ENCODE measurements around the gene KRTCAP3. TPM values are rescaled to one million over a fixed set of nuclear protein-coding genes. Genes with fewer than 3 reads are reported as not detected.

Gene KRTCAP3
- total RNA-seq, 2 donors from 2014 or later: 0.46 to 1.4 TPM

DNA sequence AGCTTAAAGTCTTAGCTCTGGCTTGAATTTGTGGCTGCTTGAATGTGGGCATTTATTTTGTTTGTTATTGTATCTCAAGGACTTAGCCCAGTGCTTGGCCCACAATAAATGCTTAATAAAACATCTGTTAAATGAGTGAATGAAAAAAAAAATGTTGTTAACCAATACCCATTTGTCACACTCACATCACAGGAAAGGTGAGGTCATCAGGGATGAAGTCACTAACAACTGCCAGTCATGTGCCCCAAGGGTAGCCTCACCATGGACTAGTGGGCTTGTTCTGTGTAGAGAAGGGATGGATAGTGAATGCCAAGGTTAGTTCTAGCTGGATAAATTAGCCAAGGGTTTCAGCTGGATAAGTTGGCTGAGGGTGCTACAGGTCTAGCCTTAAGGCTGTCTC is 10.8 kb upstream of the KRTCAP3 start:
- intact Hi-C loops (cut with DNase I): no loop called here
- no peak for DNase-seq (ENCODE audit: low spot score)

DNA sequence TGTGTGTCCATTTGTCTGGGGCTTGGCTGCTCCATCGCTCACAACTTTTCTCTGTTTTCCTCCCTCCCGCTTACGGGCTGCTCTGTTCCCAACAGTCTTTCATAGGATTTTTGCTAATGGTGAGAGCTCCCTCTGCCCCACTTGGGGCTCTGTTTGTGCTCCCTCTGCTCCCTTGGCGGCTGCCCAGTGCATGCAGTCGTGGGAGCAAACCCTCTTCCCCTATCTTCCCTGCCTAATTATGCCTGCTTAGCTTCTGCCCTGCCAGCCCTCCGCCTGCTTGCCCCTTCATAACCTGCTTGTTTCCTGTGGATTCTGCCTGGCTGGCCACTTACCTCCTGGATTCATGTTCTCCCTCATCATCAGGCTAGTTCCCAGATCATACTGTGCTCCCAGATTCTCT is 6.6 kb upstream of the KRTCAP3 start:
- DNase-seq (ENCODE audit: low spot score): no peak
- intact Hi-C loops (cut with DNase I): no loop called here

DNA sequence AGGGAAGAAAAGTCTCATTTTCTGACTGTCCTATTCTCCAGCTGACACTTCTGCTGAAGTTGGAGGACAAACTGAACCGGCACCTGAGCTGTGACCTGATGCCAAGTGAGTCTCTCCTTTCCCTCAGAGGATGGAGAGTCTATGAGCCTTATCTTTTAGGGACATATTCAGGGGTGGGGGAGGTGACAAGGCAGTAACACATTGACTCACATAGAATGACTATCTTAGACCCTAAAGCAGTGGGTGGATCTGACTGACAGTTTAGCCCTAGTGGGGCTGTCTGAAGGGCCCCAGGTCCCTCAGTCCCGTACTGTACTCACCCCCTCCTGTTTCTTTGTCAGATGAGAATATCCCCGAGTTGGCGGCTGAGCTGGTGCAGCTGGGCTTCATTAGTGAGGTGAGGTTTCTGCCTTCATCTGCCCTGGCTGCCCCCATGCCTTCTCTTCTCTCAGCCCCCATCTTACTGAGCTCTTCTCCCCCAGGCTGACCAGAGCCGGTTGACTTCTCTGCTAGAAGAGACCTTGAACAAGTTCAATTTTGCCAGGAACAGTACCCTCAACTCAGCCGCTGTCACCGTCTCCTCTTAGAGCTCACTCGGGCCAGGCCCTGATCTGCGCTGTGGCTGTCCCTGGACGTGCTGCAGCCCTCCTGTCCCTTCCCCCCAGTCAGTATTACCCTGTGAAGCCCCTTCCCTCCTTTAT is 805 bp upstream of the KRTCAP3 start:
- DNase-seq (ENCODE audit: low spot score): peak; percentile 52
- intact Hi-C loops (cut with DNase I): no loop called here

DNA sequence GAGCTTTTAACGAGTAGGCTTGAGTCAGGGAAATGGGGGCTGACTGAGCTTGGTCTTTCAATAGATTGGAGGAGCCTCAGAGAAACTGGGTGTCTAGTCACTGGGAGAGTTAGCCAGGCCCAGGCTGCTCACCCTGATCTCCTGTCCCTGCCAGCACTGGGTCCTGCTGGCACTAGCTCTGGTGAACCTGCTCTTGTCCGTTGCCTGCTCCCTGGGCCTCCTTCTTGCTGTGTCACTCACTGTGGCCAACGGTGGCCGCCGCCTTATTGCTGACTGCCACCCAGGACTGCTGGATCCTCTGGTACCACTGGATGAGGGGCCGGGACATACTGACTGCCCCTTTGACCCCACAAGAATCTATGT is 720 bp downstream of the KRTCAP3 start:
- intact Hi-C loops (cut with DNase I): no loop called here
- DNase-seq (ENCODE audit: low spot score): no peak

DNA sequence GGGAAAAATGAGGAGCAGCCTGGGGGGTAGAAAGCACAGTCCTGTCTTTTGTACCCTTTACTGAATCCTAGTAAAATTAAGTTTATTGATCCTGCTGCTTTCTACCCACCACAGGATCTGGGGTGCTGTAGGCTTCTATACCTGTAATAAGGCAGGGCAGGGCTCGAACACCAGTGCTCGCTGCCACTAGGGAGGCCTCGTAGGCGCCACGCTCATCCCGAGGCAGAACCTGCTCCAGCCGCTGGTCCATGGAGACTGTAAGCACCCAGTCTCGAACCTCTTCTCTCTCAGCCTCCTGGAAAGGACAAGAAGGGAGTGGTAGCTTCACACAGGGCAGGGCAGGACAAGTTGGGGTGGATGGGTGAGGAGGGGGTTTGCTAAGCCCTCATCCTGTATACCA is 3.0 kb downstream of the KRTCAP3 start:
- DNase-seq (ENCODE audit: low spot score): no peak
- intact Hi-C loops (cut with DNase I): no loop called here

DNA sequence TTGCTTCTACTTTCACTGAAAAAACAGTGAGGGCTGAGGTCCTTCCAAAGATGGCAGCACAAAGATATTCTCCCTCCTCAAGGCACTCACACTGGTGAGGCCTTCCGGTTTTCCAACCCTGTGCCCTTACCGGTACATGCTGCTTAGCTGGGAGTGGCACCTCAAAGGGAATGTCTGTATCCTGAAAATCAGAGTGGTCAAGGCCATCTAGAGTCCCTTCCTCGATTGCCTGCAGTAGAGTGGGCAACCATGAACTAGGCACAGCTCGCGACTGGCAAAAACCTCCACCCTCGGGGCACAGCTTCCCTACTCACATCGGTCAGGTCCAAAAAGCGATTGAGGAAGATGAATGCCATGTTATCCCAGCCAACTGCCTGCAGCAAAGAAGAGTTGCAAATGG is 3.4 kb downstream of the KRTCAP3 start:
- intact Hi-C loops (cut with DNase I): no loop called here
- DNase-seq (ENCODE audit: low spot score): no peak

DNA sequence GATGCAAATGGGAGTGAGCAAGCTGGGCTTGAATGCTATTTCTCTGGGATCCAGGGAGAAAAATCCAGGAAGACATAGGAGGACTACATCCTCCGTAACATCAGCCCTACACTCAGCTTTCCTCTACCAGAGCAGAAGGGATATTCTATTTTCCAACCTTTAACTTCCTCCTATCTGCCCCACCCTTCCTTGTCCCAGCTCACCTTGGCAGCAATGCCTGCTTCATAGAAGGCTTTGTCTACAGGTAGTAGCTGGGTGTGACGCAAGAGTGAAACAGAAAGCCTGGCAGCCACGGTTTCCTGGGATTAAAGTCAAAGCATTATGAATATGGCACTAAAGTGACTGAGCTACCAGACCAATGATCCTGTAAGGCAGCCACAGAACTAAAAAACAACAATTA is 3.9 kb downstream of the KRTCAP3 start:
- no peak for DNase-seq (ENCODE audit: low spot score)
- intact Hi-C loops (cut with DNase I): no loop called here

DNA sequence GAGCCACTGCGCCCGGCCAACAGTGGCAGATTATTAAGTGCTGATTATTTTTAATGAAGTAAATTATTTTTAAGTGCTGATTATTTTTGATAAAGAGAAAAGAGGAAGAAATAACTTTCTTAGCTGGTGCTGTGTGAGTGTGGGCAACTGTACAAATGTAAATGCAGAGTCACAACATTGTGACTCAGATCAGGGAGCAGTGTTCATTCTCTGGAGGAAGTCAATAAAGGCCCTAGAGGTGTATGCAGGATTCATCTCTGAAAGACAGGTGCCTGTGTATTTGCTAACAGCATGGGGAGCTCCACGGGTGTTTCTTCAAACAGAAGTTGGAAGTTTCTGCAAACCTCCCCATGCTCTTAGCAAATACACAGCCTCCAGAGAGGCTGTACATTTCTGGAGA is 6.2 kb downstream of the KRTCAP3 start:
- intact Hi-C loops (cut with DNase I): no loop called here
- no peak for DNase-seq (ENCODE audit: low spot score)

DNA sequence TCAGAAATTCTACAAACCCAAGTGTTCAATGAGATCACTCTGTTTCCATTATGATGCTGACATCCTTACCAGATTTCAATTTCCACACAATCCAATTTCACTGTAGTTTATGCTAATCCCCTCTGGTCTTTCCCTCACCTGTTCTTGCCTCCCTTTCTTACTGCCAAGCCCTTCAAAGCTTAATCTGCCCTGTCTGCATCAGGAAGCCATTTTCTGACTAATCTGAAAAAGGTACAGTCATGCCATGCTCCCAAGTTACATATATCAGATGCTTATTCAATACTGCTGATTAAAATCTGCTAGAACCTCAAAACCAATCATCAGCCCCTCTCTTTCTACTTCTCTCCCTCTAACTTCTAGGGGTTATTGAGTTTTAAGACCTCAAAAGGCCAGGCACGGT is 8.9 kb downstream of the KRTCAP3 start:
- intact Hi-C loops (cut with DNase I): no loop called here
- no peak for DNase-seq (ENCODE audit: low spot score)

DNA sequence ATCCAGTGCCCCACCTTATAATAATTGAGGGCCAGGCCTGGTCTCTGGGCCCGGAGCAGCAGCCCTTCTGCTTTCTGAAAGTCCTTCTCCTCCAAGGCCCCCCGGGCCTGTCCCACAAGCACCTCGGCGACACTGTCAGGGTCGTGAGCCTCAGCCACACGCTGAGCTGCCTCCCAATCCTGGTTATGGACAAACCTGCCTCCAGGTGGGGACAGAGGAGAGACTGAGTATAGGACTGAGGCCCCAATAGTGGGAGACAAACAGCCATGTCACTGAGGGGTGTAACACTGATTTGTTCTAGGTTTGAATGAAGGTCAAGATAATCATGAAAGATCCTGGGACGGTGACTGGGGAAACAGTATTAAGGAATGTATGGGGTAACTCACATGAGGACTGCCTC is 11.8 kb downstream of the KRTCAP3 start:
- intact Hi-C loops (cut with DNase I): no loop called here

DNA sequence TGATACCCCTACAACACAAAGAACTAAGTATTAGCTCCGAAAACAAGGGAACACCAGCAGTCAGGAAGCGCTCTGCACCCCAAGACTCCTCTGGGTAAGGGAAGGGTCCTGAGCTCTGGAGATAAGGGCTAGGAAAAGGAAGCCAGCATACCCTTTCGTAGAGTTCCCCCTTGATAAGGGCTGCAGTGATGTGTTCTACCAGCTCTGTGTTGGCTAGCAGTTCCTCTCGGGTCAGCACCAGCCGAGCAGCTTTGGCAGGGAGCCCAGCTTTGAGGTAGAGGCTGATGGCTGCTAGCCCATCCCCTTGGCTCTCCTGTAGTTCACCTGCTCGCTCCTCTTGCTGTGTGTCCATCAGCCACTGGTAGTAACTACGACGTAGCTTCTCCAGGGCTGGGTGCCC is 18.9 kb downstream of the KRTCAP3 start:
- intact Hi-C loops (cut with DNase I): no loop called here
- DNase-seq (ENCODE audit: low spot score): no peak

More for the DNA sequence above, 11.8 kb downstream of the KRTCAP3 start:
- DNase-seq (ENCODE audit: low spot score): no peak

DNA sequence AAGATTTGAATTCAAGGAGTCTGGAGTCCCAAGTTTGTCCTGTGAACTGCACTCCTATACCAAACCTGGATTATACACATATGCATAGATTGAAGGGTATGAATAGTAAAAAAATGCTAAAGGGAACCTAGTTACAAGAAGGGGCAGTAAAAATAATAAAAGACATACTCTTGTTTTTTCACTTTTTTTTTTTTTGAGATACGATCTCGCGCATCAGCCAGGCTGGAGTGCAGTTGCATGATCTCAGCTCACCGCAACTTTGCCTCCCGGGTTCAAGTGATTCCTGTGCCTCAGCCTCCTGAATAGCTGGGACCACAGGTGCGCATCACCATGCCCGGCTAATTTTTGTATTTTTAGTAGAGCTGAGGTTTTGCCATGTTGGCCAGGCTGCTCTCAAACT is 22.3 kb downstream of the KRTCAP3 start:
- intact Hi-C loops (cut with DNase I): no loop called here
- DNase-seq (ENCODE audit: low spot score): no peak

DNA sequence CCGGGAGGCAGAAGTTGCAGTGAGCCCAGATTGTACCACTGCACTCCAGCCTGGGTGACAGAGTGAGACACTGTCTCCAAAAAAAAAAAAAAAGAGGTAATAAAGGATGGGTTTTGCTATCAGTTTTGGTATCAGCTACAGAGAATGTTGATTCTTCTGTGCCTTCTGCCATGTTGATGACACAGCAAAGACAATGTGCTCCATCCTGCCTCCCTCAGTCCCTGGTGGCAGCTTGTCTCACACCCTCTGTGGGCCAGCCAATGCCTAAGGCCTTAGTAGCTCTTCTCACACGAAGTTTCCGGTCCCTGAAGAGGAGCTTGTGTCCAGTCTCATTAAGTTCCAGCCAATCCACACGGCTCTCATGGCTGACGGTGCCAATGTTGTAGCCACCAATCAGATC is 29.8 kb downstream of the KRTCAP3 start:
- no peak for DNase-seq (ENCODE audit: low spot score)
- intact Hi-C loops (cut with DNase I): no loop called here

DNA sequence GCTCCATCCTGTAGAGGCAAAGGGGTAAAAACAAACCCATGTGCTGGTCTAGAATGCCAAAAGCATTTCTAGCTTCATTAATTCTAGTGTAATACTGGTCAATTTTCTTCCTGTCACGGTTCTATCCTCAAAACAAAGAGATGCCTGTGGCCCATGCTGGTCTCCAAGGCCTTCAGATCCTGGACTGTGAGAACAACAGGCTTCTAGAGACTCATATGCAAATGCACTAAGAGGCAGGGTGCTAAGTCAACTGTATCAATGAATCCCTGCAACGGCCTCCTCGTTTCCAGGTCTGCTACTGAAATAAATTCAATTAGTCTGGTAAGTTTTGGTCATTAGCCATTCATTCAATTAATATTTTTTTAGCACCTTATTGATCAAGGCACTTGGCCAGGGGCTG is 43.3 kb downstream of the KRTCAP3 start:
- intact Hi-C loops (cut with DNase I): no loop called here
- DNase-seq (ENCODE audit: low spot score): no peak

DNA sequence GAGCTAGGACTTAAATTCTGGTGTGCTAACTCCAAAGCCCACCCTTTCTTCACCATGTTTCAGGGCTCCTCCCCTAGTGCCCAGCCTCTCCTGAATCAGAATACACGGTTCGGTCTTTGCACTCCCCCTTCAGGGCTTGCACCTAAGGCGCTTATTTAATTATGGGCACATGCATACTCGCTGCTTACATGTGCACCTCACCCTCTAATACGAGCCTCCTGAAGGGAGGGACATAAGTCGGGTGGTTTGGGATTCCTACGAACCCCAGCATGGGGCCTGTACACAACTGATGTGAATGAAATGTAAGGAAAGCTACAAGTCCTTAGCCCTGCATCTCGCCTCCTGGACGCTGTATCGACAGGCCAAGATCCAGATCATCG is 46.9 kb downstream of the KRTCAP3 start:
- intact Hi-C loops (cut with DNase I): no loop called here
- DNase-seq (ENCODE audit: low spot score): peak; percentile 37

DNA sequence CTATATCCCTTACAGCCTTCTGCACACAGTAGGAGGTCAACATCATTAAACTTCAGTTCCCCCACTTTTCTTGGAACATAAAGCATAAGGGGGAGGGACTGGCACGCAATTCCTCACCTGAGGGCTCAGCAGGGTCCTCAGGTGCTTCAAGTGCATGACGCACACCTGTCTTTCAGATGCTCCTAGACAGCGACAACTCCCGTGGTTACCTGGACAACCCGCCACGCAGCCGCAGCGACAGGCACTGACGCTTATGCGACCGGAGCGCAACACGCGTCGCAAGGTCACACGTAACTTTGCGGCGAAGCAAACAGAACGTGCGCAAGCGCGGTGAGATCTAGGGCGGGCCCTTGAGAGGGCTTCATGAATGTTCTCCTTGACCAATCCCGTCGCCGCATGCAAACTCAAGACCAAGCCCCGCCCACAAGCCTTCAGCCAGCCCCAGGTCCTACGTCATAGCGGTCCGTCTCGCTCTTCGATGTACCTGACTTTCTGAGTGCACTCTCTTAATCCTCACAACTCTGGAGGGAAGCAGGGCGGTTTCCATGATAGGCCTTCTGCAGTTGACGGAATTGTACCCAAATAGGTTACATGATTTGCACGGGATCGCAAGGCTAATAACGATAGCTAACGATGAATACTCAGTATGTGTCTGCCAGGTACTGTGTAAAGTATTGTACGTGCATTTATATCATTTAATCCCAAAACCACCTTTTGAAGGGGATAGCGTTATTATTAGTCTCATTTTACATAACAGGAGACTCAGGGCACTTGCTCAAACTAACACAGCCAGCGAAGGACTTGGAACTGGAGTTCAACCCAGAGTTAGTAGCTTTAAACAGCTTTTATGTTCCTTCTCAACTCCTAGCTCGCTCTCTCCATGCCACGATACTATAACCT is 47.6 kb downstream of the KRTCAP3 start, which contains the start of gene IFT172:
TSS of gene IFT172 (minus strand) at position 246 of the 900 bp plus-strand sequence. CDS start at position 156, 90 bp downstream.
- intact Hi-C loops (cut with DNase I): loop anchor here in 1 of 2 donors (10.0 kb wide), 1 partner anchor 95 kb away; the partner anchor contains the start of gene ZNF512
- peak; percentile 99 for DNase-seq (ENCODE audit: low spot score)

DNA sequence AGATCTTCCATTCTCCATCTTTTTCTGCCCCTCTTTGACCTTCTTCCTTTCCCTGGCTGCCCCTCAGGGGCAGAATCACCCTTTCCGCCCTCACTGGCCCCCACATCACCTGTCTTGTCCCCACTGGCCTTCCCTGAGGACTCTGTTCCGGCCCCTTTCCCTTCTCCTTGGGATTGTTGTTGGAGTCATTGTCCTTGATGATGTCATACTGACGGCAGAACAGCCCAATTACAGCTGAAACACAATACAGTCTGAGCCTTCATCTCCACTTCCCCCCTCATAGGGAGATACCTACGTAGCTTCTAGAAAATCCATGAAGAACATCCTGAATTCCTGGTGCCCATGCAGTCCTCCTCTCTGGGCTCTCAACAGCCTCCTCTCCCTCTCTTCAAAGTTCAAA is 50.4 kb downstream of the KRTCAP3 start:
- intact Hi-C loops (cut with DNase I): loop anchor here in 1 of 2 donors (10.0 kb wide), 1 partner anchor 92 kb away; the partner anchor contains the start of gene ZNF512

DNA sequence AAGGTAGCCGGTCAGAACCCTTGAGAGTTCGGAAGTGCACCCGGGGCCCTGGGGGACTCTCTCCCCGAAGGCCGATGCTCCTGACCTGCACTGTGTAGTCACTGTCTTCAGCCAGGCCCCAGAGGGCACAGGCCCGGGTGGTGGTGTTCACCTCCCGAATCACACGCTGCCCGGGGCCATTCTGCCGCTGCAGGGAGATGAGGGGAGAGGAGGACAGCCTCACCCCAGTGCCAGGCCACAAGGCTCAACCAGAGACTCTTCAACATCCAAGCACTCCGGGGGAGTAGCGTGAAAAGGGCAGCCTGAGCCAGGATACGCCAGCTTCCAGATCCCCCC is 51.7 kb downstream of the KRTCAP3 start:
- DNase-seq (ENCODE audit: low spot score): peak; percentile 78
- intact Hi-C loops (cut with DNase I): loop anchor here in 1 of 2 donors (10.0 kb wide), 1 partner anchor 91 kb away; the partner anchor contains the start of gene ZNF512

More for the DNA sequence above, 50.4 kb downstream of the KRTCAP3 start:
- no peak for DNase-seq (ENCODE audit: low spot score)

Measured in posterior vena cava (tissue), 2 donors.